DOHH2 (cell line): ENCODE results near the gene PCGF3.

Experiments
- H3F3A ChIP-seq: fragments of 200-600 bp; sonication (generic), shearing (Covaris generic); 2 replicates; pipeline ENCODE4 v1.6.0; 2016; ENCODE audit warnings: antibody characterized with exemption, mild to moderate bottlenecking; ENCODE audit not compliant: control insufficient read depth, insufficient read depth
- H3K27ac ChIP-seq: fragments of 200-600 bp; sonication (generic); 2 replicates; pipeline ENCODE4 v1.5.1; 2014; ENCODE audit warnings: low read depth, mild to moderate bottlenecking, low read length, moderate library complexity
- H3K27me3 ChIP-seq: fragments of 200-600 bp; sonication (generic); 2 replicates; pipeline ENCODE4 v1.6.1; 2014; ENCODE audit warnings: mild to moderate bottlenecking, low read length, mixed read lengths; ENCODE audit not compliant: control insufficient read depth
- H3K36me3 ChIP-seq: fragments of 200-600 bp; sonication (generic); 2 replicates; pipeline ENCODE4 v1.6.1; 2014; ENCODE audit warnings: mild to moderate bottlenecking, low read length, moderate library complexity, mixed read lengths; ENCODE audit not compliant: control insufficient read depth
- H3K4me1 ChIP-seq: fragments of 200-600 bp; sonication (generic); 2 replicates; pipeline ENCODE4 v1.6.1; 2014; ENCODE audit warnings: mild to moderate bottlenecking, low read length, mixed read lengths; ENCODE audit not compliant: control insufficient read depth
- H3K4me2 ChIP-seq: fragments of 200-600 bp; sonication (generic); 2 replicates; pipeline ENCODE4 v1.6.0; 2014; ENCODE audit warnings: mild to moderate bottlenecking, low read length, moderate library complexity
- H3K4me3 ChIP-seq: fragments of 200-600 bp; sonication (generic); 2 replicates; pipeline ENCODE4 v1.5.1; 2014; ENCODE audit warnings: mild to moderate bottlenecking, low read length, mixed read lengths
- H3K79me2 ChIP-seq: fragments of 200-600 bp; sonication (generic); 2 replicates; pipeline ENCODE4 v1.6.1; 2014; ENCODE audit warnings: mild to moderate bottlenecking, low read length, mixed read lengths; ENCODE audit not compliant: control insufficient read depth
- H3K9me2 ChIP-seq: fragments of 200-600 bp; sonication (generic); replicated peaks from 2 replicates; pipeline ENCODE4 v1.6.1; 2014; ENCODE audit warnings: mild to moderate bottlenecking, low read length, mixed read lengths; ENCODE audit not compliant: control insufficient read depth
- H3K9me3 ChIP-seq: fragments of 200-600 bp; sonication (generic); 2 replicates; pipeline ENCODE4 v1.6.1; 2014; ENCODE audit warnings: antibody characterized with exemption, low read length, mixed read lengths; ENCODE audit not compliant: control insufficient read depth, insufficient read depth
- H4K20me1 ChIP-seq: fragments of 200-600 bp; sonication (generic); 2 replicates; pipeline ENCODE4 v1.6.0; 2014; ENCODE audit warnings: low read depth, mild to moderate bottlenecking, antibody characterized with exemption, low read length, moderate library complexity; ENCODE audit not compliant: control insufficient read depth, insufficient read depth
- CTCF ChIP-seq: fragments of 200-600 bp; sonication (generic); IDR thresholded peaks from one replicate; pipeline ENCODE4 v1.5.1; 2014; ENCODE audit warnings: antibody characterized with exemption, mild to moderate bottlenecking, low read depth, low read length; ENCODE audit not compliant: poor library complexity, severe bottlenecking
- EZH2phosphoT487 ChIP-seq: fragments of 200-600 bp; sonication (generic); IDR thresholded peaks from 2 replicates; pipeline ENCODE4 v1.6.1; 2017; ENCODE audit warnings: borderline replicate concordance, mild to moderate bottlenecking, antibody characterized with exemption, low read length, moderate library complexity, mixed read lengths

The PCGF3 gene

DNA sequence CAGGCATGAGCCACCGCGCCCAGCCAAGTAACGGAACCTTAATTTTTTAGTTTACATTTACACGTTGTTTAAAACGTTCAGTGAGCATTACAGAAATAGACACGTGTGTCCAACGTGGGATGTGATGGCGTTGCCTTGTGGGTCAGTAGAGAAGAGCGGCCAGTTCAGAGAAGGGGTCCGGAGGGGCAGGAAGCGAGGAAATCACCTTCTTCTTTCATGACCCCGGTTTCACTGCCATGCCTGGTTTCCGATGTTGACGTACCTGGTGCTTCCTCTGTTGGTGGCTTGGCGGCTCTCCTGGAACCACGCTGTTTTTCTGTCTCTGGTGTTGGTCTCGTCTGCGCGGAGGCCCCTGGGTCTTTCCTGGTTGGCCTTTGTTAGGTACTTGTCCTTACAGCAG, 42.8 kb downstream of the PCGF3 start:
- H3F3A ChIP-seq = peaks cover 7% of the 10 kb centered on the region; the same call in 1 of the 2 replicates
- H3K79me2 ChIP-seq = peaks cover 8% of the 10 kb centered on the region
- no peaks in the 10 kb centered on the region for H3K4me1 ChIP-seq
- no peaks in the 10 kb centered on the region for H3K27me3 ChIP-seq
- H3K9me3 ChIP-seq = no peaks in the 10 kb centered on the region
- H3K27ac ChIP-seq = no peak overlapping the region
- no peaks in the 10 kb centered on the region; the same call in 1 of the 2 replicates for H4K20me1 ChIP-seq
- no peak overlapping the region for H3K4me3 ChIP-seq
- H3K4me2 ChIP-seq = no peak overlapping the region
- H3K36me3 ChIP-seq = peaks cover 40% of the 10 kb centered on the region
- TF ChIP-seq CTCF (no peak), EZH2phosphoT487 (no peak)
- H3K9me2 ChIP-seq = no peaks in the 10 kb centered on the region

DNA sequence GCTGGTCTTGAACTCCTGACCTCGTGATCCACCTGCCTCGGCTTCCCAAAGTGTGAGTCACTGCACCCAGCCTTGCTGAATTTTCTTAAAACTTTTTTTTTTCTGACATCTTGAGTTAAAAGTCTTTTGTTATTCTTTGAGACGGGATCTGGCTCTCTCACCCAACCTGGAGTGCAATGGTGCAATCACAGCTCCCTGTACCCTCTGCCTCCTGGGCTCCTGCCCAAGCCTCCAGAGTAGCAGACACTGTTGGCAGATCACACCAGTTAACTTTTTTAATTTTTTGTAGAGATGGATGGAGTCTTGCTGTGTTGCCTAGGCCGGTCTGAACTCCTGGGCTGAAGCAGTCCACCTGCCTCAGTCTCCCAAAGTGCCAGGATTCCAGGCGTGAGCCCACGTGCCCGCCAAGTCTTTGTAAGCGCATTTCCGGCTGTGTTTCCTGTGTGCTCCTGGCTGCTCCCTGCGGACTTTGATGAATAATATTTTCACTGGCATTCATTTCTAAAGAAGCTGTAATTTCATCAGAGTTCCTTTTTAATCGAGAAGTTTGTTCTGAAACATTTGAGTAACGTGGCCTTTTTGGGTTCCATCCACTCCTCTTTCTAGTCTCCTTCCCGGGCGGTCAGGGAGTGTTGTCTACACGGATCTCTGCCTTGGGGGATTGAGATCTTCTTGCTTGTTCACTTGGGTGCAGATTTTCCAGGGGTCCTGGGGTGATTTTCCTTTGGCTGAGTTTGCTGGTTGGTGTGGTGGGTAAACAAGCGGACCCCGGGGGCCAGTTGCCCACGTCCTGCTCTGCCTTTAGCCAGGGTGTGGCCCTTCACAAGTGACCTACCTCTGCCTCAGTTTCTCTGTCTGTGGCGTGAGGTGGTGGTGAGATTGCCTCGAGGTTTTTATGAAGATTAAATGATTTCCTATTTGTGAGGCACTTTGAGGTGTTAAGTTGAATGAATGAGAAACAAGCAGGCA, 44.4 kb downstream of the PCGF3 start:
- Histone ChIP-seq H3K36me3 (peaks cover 47% of the 10 kb centered on the region), H3K27me3 (no peaks in the 10 kb centered on the region), H3K27ac (no peak overlapping the region), H3K4me2 (no peak overlapping the region), H4K20me1 (no peaks in the 10 kb centered on the region; the same call in 1 of the 2 replicates), H3F3A (no peaks in the 10 kb centered on the region), H3K4me1 (no peaks in the 10 kb centered on the region), H3K79me2 (peaks cover 8% of the 10 kb centered on the region), H3K4me3 (no peak overlapping the region), H3K9me2 (no peaks in the 10 kb centered on the region), H3K9me3 (no peaks in the 10 kb centered on the region)
- TF ChIP-seq EZH2phosphoT487 (no peak), CTCF (no peak)

DNA sequence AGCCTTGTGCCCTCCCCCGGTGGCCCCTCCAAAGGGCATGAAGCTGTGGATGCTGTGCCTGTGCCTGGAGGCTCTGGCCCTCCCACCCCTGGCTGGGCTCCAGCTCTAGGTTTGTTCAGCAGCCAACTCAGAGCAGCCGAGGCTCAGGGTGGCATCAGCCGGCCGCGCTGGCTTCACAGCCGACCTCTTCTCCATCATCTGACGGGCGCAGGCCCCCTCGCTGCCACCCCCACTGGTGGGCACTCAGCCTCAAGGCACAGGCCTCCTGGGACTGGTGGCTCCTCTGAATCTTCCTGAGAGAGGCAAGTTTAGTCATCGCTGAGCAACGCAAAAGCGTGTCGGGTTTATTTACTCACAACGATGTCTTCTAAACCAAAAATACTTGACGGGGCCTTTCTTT, 46.0 kb downstream of the PCGF3 start:
- Histone ChIP-seq H3K27me3 (no peaks in the 10 kb centered on the region), H4K20me1 (no peaks in the 10 kb centered on the region; the same call in 1 of the 2 replicates), H3K9me3 (no peaks in the 10 kb centered on the region), H3F3A (0 out of 2 replicates have a peak, but pooled peaks cover 2% of the 10 kb centered on the region), H3K4me3 (no peak overlapping the region), H3K27ac (no peak overlapping the region), H3K36me3 (peaks cover 47% of the 10 kb centered on the region), H3K9me2 (no peaks in the 10 kb centered on the region), H3K79me2 (peaks cover 8% of the 10 kb centered on the region), H3K4me1 (no peaks in the 10 kb centered on the region), H3K4me2 (no peak overlapping the region)
- TF ChIP-seq CTCF (no peak), EZH2phosphoT487 (no peak)
